D341Med (cell line): ENCODE data around the gene MAPK14.
"Not testable (repeated sequence)": the region's sequence is repeated elsewhere in the genome, so short reads cannot be mapped to it uniquely, and the experiment has no call there.

Experiments used
- DNase-seq: peaks from one replicate; pipeline ENCODE4 v3.0.0; 2012; ENCODE audit warnings: low spot score

The MAPK14 gene

GRCh38 chr6:36027501-36028087, at the start of gene MAPK14:
TSS of gene MAPK14 (plus strand) at chr6:36027808. CDS start at chr6:36028158, 350 bp downstream.
- peak; percentile 94 for DNase-seq

- not testable (repeated sequence) for DNase-seq
Observed at GRCh38 chr6:35980126-35980525, 47.5 kb upstream of the MAPK14 start.

- DNase-seq = no peak
Observed at GRCh38 chr6:35980991-35981645, 46.5 kb upstream of the MAPK14 start.

DNA sequence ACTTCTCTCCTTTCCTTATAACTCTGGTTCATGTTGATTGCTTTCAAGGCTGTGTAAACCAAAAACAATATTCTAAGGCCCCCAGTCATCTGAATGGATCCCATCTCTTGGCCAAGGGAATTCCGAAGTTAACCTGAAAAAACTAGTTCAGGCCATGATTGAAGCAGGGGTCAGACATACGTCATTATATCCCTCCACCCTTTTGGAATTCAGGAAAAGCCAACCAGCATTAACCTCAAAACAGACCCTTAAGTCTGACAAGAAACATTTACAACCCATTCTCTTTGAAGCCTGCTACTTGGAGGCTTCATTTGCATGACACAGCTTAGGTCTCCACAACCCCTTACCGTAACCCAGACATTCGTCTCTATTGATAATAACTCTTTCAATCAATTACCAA, 42.9 kb upstream of the MAPK14 start:
- DNase-seq = no peak

DNA sequence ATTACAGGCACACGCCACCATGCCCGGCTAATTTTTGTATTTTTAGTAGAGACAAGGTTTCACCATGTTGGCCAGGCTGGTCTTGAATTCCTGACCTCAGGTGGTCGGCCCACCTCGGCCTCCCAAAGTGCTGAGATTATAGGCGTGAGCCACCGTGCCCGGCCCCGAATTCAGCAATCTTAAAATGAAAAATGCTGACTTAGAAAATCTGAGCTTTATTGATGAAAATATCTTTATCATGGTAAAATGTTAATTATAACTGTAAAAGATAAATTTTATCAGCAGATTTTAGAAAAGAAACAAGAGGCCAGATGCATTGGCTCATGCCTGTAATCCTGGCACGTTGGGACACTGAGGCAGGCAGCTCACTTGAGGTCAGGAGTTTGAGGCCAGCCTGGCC, 39.6 kb upstream of the MAPK14 start:
- DNase-seq = not testable (repeated sequence)

DNA sequence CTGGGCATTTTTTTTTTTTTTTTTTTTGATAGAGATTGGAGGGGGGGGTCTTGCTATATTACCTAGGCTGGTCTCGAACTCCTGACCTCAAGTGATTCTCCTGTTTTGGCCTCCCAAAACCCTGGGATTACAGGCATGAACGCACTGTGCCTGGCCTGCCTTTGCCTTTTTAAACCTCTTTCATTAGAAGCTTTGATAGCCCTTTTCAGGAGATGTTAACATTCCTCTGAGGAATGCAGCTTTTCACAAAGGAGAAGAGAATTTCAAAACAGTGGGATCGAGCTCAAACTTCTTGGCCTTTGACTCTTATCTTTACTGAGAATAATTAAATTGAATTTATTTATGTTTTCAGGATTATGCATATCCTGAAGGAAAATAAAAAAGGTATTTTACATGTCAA, 34.5 kb upstream of the MAPK14 start:
- DNase-seq = no peak

GRCh38 chr6:36000451-36000850, 27.2 kb upstream of the MAPK14 start:
- no peak for DNase-seq

GRCh38 chr6:36015666-36016065, 11.9 kb upstream of the MAPK14 start:
- no peak for DNase-seq

DNA sequence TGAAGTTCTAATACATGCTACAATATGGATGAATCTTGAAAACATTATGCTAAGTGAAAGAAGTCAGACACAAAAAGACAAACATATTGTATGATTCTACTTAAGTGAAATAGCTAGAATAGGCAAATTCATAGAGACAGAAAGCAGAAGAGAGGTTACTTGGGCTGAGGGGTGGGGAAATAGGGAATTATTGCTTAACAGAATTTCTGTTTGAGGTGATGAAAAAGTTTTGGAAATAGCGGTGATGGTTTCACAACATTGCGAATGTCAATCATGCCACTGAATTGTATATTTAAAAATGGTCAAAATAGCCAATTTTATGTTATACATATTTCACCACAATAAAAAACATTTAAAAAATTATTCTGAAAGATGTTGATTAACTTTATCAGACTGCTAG, 9.3 kb upstream of the MAPK14 start:
- DNase-seq = no peak

DNA sequence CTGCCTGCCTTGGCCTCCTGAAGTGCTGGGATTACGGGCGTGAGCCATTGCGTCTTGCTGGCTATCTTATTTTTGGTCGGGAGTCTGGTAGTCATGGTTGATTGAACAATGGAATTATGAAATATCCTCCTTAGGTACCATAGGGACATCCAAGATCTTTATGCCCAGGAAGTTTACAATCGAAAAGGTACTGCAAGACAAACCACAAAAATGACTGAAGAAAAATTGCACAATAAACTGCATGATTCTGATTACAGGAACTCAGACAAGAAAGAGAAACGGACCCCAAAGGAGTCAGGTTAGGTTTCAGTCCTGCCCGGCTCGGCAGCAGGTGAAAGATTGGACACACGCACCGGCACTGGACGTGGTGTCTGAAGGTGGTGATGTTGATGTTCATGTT, 8.4 kb upstream of the MAPK14 start:
- no peak for DNase-seq

DNA sequence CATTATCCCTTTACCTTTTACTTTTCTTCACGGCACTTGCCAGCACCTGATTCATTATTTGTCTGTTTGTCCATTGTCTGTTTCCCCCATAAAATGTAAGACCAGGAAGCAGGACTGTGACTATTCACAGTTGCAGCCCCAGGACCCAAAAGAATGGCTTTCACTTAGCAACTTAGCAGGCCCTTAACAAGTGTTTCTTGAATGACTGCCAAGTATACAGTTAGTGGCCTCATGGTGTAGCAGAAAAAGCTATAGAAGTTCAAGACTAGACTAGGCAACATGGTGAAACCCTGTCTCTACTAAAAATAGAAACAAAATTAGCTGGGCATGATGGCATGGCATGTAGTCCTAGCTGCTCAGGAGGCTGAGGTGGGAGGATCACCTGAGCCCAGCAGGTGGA, 7.5 kb upstream of the MAPK14 start:
- DNase-seq = no peak

- no peak for DNase-seq
Observed at GRCh38 chr6:36023996-36024795, 3.4 kb upstream of the MAPK14 start, which contains the start of gene SLC26A8. TSS of gene SLC26A8 (minus strand) at chr6:36024641. CDS start at chr6:36019707, 4,934 bp downstream.

DNA sequence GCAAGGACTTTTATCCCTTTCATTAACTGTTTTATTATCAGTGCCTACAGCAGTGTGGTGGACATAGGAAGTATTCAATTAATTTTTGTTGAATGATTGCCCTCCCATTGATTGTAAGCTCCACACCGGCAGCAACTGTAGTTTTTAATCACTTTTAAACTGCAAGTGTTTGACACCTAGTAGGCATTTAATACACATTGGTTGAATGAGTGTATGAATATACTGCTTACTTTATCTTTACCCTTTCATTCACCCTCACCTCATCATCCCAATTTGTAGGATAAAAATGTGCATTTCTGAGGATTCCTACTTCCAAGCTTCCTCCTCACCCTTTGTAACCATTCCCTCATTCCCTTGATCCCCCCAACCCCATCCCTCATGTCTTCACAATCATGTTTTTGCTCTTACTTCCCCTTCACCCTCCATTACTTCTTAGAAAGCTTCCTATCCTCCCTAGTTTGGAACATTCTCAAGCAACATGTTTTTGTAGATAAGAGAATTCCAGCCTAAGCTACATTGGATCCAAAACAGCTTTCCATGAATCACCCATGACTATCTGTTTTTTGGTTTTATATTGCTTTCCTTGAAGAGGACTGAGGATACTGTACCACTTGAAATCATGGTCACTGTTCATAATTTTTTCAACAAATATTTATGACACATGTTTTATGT, 2.2 kb upstream of the MAPK14 start:
- DNase-seq = no peak

DNA sequence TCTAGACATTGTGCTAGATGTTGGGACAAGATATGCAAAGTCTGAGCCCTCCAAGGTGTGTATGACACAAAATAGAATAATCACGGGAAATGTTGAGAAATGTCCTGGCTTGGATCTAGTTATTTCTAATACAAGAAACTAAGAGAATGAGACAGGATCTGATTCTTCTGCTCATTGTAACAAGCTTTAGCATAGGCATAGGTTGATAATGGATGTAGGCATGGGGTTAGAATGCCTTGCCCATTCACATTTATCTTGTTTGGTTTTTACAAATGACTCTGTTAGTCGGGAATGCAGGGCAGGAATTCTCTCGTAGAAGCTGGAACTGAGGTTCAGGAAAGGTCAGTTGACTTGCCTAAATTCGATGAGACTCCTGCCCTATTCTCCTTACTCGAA, 1.7 kb upstream of the MAPK14 start:
- DNase-seq = no peak

DNA sequence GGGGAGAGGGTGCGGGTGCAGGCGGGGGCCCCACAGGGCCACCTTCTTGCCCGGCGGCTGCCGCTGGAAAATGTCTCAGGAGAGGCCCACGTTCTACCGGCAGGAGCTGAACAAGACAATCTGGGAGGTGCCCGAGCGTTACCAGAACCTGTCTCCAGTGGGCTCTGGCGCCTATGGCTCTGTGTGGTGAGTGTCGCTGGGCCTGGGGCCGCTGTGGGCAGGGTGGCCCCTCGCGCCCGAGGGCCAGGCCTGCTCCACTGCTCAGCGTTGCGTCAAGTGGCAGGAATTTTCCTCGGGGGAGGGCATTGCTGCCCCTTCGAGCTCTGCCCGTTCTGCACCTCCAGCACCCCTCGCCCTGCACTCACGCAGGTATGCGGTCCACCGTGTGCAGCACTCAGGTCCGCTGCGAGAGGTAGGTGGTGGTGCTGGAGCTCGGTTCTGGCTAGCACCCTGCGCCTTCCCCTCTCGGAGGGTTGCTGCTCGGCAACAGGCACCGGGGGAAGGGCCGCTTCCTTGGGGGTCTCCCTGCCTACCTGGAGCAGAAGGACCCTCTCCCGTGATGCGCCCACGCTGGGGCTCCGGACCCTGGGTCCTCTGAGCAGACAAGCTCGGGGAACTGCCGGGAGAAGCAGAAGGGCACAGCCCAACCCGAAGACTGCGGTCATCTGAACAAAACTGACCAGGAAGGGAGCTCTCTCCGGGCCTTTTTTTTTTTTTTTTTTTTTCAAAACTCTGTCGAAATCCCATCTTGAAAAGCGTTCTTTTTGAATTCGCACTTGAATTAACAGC, 674 bp downstream of the MAPK14 start:
- no peak for DNase-seq

GRCh38 chr6:36028877-36029324, 1.3 kb downstream of the MAPK14 start:
- DNase-seq = peak; percentile 47

GRCh38 chr6:36029464-36029863, 1.9 kb downstream of the MAPK14 start:
- no peak for DNase-seq

- DNase-seq = no peak
Observed at GRCh38 chr6:36032261-36032660, 4.7 kb downstream of the MAPK14 start.

DNA sequence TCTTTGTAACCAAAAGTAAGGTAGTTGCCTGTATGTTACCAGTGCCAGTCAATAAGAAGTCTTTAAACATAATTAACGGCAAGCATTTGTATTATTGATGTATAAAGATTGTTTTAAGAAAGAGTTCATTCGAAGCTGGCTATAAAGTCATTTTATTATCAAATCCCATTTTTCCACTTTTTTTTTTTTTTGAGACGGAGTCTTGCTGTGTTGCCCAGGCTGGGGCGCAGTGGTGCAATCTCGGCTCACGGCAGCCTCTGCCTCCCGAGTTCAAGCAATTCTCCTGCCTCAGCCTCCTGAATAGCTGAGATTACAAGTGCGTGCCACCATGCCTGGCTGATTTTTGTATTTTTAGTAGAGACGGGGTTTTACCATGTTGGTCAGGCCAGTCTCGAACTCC, 5.5 kb downstream of the MAPK14 start:
- not testable (repeated sequence) for DNase-seq

GRCh38 chr6:36033935-36034334, 6.3 kb downstream of the MAPK14 start:
- no peak for DNase-seq

GRCh38 chr6:36034441-36034840, 6.8 kb downstream of the MAPK14 start:
- DNase-seq = no peak

DNA sequence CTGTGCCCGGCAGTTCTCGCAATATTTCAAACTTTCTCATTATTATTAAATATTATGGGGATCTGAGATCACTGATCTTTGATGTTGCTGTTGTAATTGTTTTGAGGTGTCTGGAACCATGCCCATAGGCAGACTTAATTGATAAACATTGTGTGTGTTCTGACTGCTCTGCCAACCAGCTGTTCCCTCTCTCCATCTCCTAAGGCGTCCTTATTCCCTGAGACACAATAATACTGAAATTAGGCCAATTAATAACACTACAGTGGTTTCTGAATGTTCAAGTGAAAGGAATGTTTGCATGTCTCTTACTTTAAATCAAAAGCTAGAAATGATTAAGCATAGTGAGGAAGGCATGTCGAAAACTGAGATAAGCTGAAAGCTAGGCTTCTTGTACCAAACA, 7.6 kb downstream of the MAPK14 start:
- DNase-seq = no peak
